ENCODE data around the gene GLDN. TPM values are rescaled to one million over a fixed set of nuclear protein-coding genes. Genes with fewer than 3 reads are reported as not detected.
A peak's percentile ranks its signal among the peaks of the same experiment; 100 is the strongest.

Gene GLDN
- total and polyA plus RNA-seq, 2 of the 4 experiments (the other 2 are of a cell fraction): under 0.01 TPM; not detected in 1

DNA sequence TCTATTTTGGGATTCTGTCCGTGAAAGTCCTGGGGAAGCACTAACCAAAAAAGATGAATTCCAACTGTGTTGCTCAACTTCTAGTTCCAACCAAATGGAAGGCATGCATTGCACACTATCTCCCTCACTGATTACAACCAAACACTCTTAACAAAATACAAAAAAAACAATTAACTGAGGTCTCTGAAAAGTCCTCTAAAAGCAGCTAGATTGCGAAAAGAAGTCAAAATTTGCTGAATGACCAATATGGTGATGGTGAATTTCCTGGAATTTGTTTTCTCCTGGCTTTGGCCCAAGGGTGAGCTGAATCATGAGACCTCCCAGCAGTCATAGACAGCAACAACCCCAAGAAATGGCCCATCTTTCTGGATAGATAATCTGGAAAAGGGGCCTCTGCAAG, 31.4 kb upstream of the GLDN start:
- no TSS peak for BruUV-seq (replicated peaks)
- Histone ChIP-seq H2BK15ac (ENCODE audit: low read depth, low read length) (no peak overlapping the region), H3K4me3 (ENCODE audit: insufficient read depth, low read depth, low read length) (no peak overlapping the region), H3K27me3 (ENCODE audit: control insufficient read depth, insufficient read depth, low read length) (peaks cover 12% of the 10 kb centered on the region), H4K20me1 (ENCODE audit: insufficient read depth, low read length) (no peaks in the 10 kb centered on the region), H2BK120ac (ENCODE audit: low read depth, low read length) (no peak overlapping the region), H2BK20ac (ENCODE audit: low read depth, low read length) (no peak overlapping the region), H3K9me1 (ENCODE audit: insufficient read depth, low read length) (no peaks in the 10 kb centered on the region), H3K4me2 (ENCODE audit: low read depth, low read length) (no peak overlapping the region), H2BK5ac (ENCODE audit: low read depth, low read length, poor library complexity, severe bottlenecking) (no peak overlapping the region), H3K9ac (ENCODE audit: low read depth, low read length) (no peak overlapping the region), H3K27ac (ENCODE audit: insufficient read depth, low read length) (peak overlapping the region; percentile 78; the same call in 1 of the 2 replicates), H2AK9ac (replicated peaks; ENCODE audit: low read depth, low read length, poor library complexity) (no peak overlapping the region), H3K4me1 (ENCODE audit: control insufficient read depth, insufficient read depth, low read length) (peaks cover 16% of the 10 kb centered on the region; the same call in 1 of the 2 replicates), H3K79me1 (ENCODE audit: low read depth in 1 of 2, low read length in 2 of 2) (no peaks in the 10 kb centered on the region), H3K18ac (ENCODE audit: low read depth, low read length) (no peak overlapping the region; the same call in 1 of the 2 replicates), H3K4ac (ENCODE audit: low read depth, low read length) (no peak overlapping the region), H3K36me3 (ENCODE audit: control insufficient read depth, insufficient read depth, low read length) (no peaks in the 10 kb centered on the region), H3K14ac (replicated peaks; ENCODE audit: low read depth, low read length) (no peak overlapping the region), H4K91ac (ENCODE audit: insufficient read depth, low read depth, low read length) (no peak overlapping the region), H4K5ac (ENCODE audit: low read depth, low read length) (no peak overlapping the region), H2AFZ (replicated peaks; ENCODE audit: low read length, poor library complexity) (no peak overlapping the region), H3K56ac (ENCODE audit: extremely low read depth, insufficient read depth, low read length) (no peak overlapping the region), H4K8ac (ENCODE audit: low read depth in 2 of 2, low read length in 2 of 2) (no peak overlapping the region), H2AK5ac (ENCODE audit: low read depth, low read length) (no peak overlapping the region), H3K9me3 (ENCODE audit: control insufficient read depth, insufficient read depth, low read length) (no peaks in the 10 kb centered on the region), H3K23ac (ENCODE audit: low read depth, low read length) (no peak overlapping the region)
- WGBS, 2 experiments (ENCODE audit: extremely low coverage in 2 of 2, insufficient read length in 1 of 2): no CpG with 5 or more reads among the region's 2 CpGs
- DNase-seq: peak; percentile 20
- ChIA-PET CTCF (no interaction called here), POLR2A (ENCODE audit: unreplicated experiment) (no interaction called here)
- in situ Hi-C loops (cut with MboI; ENCODE audit: low sequenced_read_pairs) (no loop called here), intact Hi-C loops (cut with micrococcal nuclease) (loop anchor here (2.0 kb wide), 1 partner anchor 59 kb away; no protein-coding TSS in a partner anchor), dilution Hi-C loops (cut with HindIII; ENCODE audit: low sequenced_read_pairs, unreplicated experiment) (no loop called here)
- ATAC-seq (ENCODE audit: low read depth): peak; percentile 24; the same call in 1 of the 2 replicates
- TF ChIP-seq, protein P1, sequence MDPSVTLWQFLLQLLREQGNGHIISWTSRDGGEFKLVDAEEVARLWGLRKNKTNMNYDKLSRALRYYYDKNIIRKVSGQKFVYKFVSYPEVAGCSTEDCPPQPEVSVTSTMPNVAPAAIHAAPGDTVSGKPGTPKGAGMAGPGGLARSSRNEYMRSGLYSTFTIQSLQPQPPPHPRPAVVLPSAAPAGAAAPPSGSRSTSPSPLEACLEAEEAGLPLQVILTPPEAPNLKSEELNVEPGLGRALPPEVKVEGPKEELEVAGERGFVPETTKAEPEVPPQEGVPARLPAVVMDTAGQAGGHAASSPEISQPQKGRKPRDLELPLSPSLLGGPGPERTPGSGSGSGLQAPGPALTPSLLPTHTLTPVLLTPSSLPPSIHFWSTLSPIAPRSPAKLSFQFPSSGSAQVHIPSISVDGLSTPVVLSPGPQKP (IDR thresholded peaks at IDR 0.05; ENCODE audit: borderline replicate concordance, low read depth, low read length): no peak
- TF ChIP-seq, protein P2, sequence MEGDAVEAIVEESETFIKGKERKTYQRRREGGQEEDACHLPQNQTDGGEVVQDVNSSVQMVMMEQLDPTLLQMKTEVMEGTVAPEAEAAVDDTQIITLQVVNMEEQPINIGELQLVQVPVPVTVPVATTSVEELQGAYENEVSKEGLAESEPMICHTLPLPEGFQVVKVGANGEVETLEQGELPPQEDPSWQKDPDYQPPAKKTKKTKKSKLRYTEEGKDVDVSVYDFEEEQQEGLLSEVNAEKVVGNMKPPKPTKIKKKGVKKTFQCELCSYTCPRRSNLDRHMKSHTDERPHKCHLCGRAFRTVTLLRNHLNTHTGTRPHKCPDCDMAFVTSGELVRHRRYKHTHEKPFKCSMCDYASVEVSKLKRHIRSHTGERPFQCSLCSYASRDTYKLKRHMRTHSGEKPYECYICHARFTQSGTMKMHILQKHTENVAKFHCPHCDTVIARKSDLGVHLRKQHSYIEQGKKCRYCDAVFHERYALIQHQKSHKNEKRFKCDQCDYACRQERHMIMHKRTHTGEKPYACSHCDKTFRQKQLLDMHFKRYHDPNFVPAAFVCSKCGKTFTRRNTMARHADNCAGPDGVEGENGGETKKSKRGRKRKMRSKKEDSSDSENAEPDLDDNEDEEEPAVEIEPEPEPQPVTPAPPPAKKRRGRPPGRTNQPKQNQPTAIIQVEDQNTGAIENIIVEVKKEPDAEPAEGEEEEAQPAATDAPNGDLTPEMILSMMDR (conservative IDR thresholded peaks at IDR 0.05; ENCODE audit: low read depth, low read length): no peak
- TF ChIP-seq CHD1 (IDR thresholded peaks at IDR 0.05; ENCODE audit: low read depth, low read length): no peak
- TF ChIP-seq RAD21 (IDR thresholded peaks at IDR 0.05; ENCODE audit: low read length): no peak
